Chondrocyte (in vitro differentiated cells): ENCODE measurements around the gene NAAA. TPM values are rescaled to one million over a fixed set of nuclear protein-coding genes. Genes with fewer than 3 reads are reported as not detected.

Experiments
- DNase-seq: peaks from one replicate; pipeline ENCODE4 v3.0.0; 2021; ENCODE audit warnings: mixed read lengths, low spot score
- H3K27ac Mint-ChIP-seq: one replicate; pipeline ENCODE4 v1.8.0; 2021; ENCODE audit warnings: mild to moderate bottlenecking, moderate library complexity, mixed read lengths; ENCODE audit not compliant: unreplicated experiment
- H3K27me3 Mint-ChIP-seq: 2 replicates; pipeline ENCODE4 v1.8.0; 2021; ENCODE audit warnings: low read depth, mixed read lengths
- H3K36me3 Mint-ChIP-seq: 2 replicates; pipeline ENCODE4 v1.8.0; 2021; ENCODE audit warnings: low read depth, mixed read lengths
- H3K4me1 Mint-ChIP-seq: 2 replicates; pipeline ENCODE4 v1.8.0; 2021; ENCODE audit warnings: low read depth, mild to moderate bottlenecking, mixed read lengths
- H3K4me3 Mint-ChIP-seq: one replicate; pipeline ENCODE4 v1.8.0; 2021; ENCODE audit warnings: mild to moderate bottlenecking, moderate library complexity, mixed read lengths; ENCODE audit not compliant: unreplicated experiment
- H3K9me3 Mint-ChIP-seq: 2 replicates; pipeline ENCODE4 v1.8.0; 2021; ENCODE audit warnings: low read depth, mixed read lengths
- total RNA-seq: library from RNA; stranded (reverse); gene quantifications from 3 replicates; pipeline ENCODE4 v1.2.1, GENCODE V29; 2021
- TF ChIP-seq, protein P1 (sequence below): fragments of 200-600 bp; sonication (generic); IDR thresholded peaks from 2 replicates; pipeline ENCODE4 v1.5.0; 2021; ENCODE audit warnings: antibody characterized with exemption, mild to moderate bottlenecking, moderate library complexity

NAAA gene
- total RNA-seq, 1 donor from 2014 or later = 18.3 TPM

- Mint-ChIP-seq H3K27me3 (peaks cover 14% of the 10 kb centered on the region), H3K27ac (no peak overlapping the region), H3K4me1 (no peaks in the 10 kb centered on the region), H3K36me3 (no peaks in the 10 kb centered on the region), H3K9me3 (no peaks in the 10 kb centered on the region), H3K4me3 (no peak overlapping the region)
- TF ChIP-seq, protein P1, sequence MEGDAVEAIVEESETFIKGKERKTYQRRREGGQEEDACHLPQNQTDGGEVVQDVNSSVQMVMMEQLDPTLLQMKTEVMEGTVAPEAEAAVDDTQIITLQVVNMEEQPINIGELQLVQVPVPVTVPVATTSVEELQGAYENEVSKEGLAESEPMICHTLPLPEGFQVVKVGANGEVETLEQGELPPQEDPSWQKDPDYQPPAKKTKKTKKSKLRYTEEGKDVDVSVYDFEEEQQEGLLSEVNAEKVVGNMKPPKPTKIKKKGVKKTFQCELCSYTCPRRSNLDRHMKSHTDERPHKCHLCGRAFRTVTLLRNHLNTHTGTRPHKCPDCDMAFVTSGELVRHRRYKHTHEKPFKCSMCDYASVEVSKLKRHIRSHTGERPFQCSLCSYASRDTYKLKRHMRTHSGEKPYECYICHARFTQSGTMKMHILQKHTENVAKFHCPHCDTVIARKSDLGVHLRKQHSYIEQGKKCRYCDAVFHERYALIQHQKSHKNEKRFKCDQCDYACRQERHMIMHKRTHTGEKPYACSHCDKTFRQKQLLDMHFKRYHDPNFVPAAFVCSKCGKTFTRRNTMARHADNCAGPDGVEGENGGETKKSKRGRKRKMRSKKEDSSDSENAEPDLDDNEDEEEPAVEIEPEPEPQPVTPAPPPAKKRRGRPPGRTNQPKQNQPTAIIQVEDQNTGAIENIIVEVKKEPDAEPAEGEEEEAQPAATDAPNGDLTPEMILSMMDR = no peak
- DNase-seq = no peak
These were observed 62.5 kb downstream of the NAAA start for GRCh38 chr4:75878246-75878756.

DNA sequence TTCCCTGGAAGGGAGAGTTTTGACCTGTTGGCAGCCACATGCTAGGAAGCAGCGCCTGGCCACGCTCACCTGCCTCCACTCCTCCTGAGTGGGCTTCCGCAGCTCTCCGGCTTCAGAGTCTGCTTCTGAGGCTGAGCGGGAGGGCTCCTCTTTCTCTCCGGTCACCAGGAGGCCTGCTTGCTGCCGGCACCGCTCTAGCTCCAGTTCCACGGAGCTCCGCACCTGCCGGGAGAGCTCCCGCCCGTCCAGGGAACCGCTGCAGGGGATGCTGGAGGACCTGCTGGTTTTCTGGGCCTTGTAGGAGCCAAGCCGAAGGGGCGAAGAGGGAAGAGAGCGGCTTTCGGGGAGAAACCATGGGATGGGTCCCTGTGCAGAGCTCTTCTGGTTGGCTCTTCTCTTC, 64.6 kb downstream of the NAAA start:
- TF ChIP-seq, protein P1 = no peak
- Mint-ChIP-seq H3K27me3 (peaks cover 15% of the 10 kb centered on the region), H3K36me3 (no peaks in the 10 kb centered on the region), H3K4me1 (no peaks in the 10 kb centered on the region), H3K27ac (no peak overlapping the region), H3K9me3 (no peaks in the 10 kb centered on the region), H3K4me3 (no peak overlapping the region)
- DNase-seq = no peak

GRCh38 chr4:75869100-75869499, 71.7 kb downstream of the NAAA start:
- no peaks in the 10 kb centered on the region for H3K36me3 Mint-ChIP-seq
- TF ChIP-seq, protein P1 = no peak
- no peak overlapping the region for H3K4me3 Mint-ChIP-seq
- H3K4me1 Mint-ChIP-seq = no peaks in the 10 kb centered on the region
- DNase-seq = no peak
- no peak overlapping the region for H3K27ac Mint-ChIP-seq
- peaks cover 9% of the 10 kb centered on the region for H3K27me3 Mint-ChIP-seq
- no peaks in the 10 kb centered on the region for H3K9me3 Mint-ChIP-seq

DNA sequence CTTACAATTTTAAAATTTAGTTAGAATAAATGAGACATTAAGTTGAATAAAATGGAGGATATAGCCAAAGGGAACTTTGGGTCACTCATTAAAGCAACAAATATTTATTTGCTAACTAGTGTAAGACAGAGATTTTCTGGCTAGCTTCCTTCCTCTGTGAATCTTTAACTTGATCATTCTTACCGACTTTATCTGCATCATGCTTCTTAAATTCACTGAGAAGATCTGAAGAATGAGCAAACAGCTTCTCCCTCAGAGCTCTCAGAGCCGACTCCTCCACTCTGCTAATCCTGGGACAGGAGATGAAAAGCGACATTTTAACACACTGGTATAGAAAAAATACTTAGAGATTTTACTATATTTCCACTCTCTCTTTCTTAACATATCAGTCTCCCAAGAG, 73.7 kb downstream of the NAAA start:
- TF ChIP-seq, protein P1 = no peak
- Mint-ChIP-seq H3K4me3 (no peak overlapping the region), H3K27ac (no peak overlapping the region), H3K9me3 (no peaks in the 10 kb centered on the region), H3K36me3 (no peaks in the 10 kb centered on the region), H3K27me3 (peaks cover 9% of the 10 kb centered on the region), H3K4me1 (no peaks in the 10 kb centered on the region)
- DNase-seq = no peak

Other genes starting within 250 kb of the NAAA start
- 85.0 to 98.4 TPM (median 86.4 TPM) in 3 replicates for gene USO1, start 216.4 kb downstream of the NAAA start, total RNA-seq
- not detected in 3 replicates for gene PPEF2, start 38.6 kb downstream of the NAAA start, total RNA-seq
- gene SDAD1, start 49.9 kb upstream of the NAAA start, total RNA-seq = 37.2 to 39.5 TPM (median 38.9 TPM) in 3 replicates
- not detected in 3 replicates for gene CXCL9, start 66.5 kb upstream of the NAAA start, total RNA-seq
- not detected in 3 replicates for gene CXCL10, start 82.5 kb upstream of the NAAA start, total RNA-seq
- not detected in 3 replicates for gene CXCL11, start 95.1 kb upstream of the NAAA start, total RNA-seq
- 0.40 to 0.41 TPM in 2 of 3 replicates, not detected in the other for gene ART3, start 133.7 kb upstream of the NAAA start, total RNA-seq
- gene NUP54, start 207.4 kb upstream of the NAAA start, total RNA-seq = 26.1 to 41.5 TPM (median 27.3 TPM) in 3 replicates